Neural cell (in vitro differentiated cells): Measurements from ENCODE around the gene NHERF2. TPM values are rescaled to one million over a fixed set of nuclear protein-coding genes. Genes with fewer than 3 reads are reported as not detected.

Experiments used
- H2AFZ ChIP-seq: fragments of 200-600, 300-800 bp; sonication (generic), shearing (Covaris generic); 2 replicates; pipeline ENCODE4 v1.6.0; 2014; ENCODE audit warnings: low read depth, mild to moderate bottlenecking, antibody characterized with exemption, low read length, moderate library complexity
- H3F3A ChIP-seq: fragments of 200-600 bp; shearing (Covaris generic); 2 replicates; pipeline ENCODE4 v1.6.1; 2016; ENCODE audit warnings: mild to moderate bottlenecking, moderate library complexity, mixed read lengths, antibody characterized with exemption, low read length; ENCODE audit not compliant: insufficient read depth, poor library complexity, severe bottlenecking
- H3K27ac ChIP-seq: fragments of 200-600, 300-800 bp; sonication (generic), shearing (Covaris generic); 2 replicates; pipeline ENCODE4 v1.5.1; 2014; ENCODE audit warnings: mild to moderate bottlenecking, low read length, moderate library complexity
- H3K27me3 ChIP-seq: fragments of 300-800, 200-600 bp; sonication (generic), shearing (Covaris generic); 2 replicates; pipeline ENCODE4 v1.6.0; 2014; ENCODE audit warnings: mild to moderate bottlenecking, low read depth, low read length, moderate library complexity; ENCODE audit not compliant: insufficient read depth
- H3K36me3 ChIP-seq: fragments of 300-800, 200-600 bp; sonication (generic), shearing (Covaris generic); 2 replicates; pipeline ENCODE4 v1.5.1; 2014; ENCODE audit warnings: mild to moderate bottlenecking, antibody characterized with exemption, low read length, moderate library complexity; ENCODE audit not compliant: insufficient read depth
- H3K4me2 ChIP-seq: fragments of 300-800, 200-600 bp; sonication (generic), shearing (Covaris generic); 2 replicates; pipeline ENCODE4 v1.6.0; 2014; ENCODE audit warnings: mild to moderate bottlenecking, low read length
- H3K4me3 ChIP-seq: fragments of 300-800, 200-600 bp; sonication (generic), shearing (Covaris generic); 2 replicates; pipeline ENCODE4 v1.5.1; 2014; ENCODE audit warnings: mild to moderate bottlenecking, low read length, moderate library complexity
- H3K79me2 ChIP-seq: fragments of 200-600 bp; shearing (Covaris generic); replicated peaks from 2 replicates; pipeline ENCODE4 v1.6.0; 2014; ENCODE audit warnings: mild to moderate bottlenecking, low read length, moderate library complexity; ENCODE audit not compliant: insufficient read depth
- H3K9ac ChIP-seq: fragments of 300-800, 200-600 bp; sonication (generic), shearing (Covaris generic); 2 replicates; pipeline ENCODE4 v1.6.1; 2016; ENCODE audit warnings: mild to moderate bottlenecking, low read length, mixed read lengths
- H3K9me2 ChIP-seq: fragments of 200-600 bp; shearing (Covaris generic); 2 replicates; pipeline ENCODE4 v1.6.1; 2016; ENCODE audit warnings: mild to moderate bottlenecking, low read length, mixed read lengths; ENCODE audit not compliant: insufficient read depth
- H3K9me3 ChIP-seq: fragments of 200-600, 300-800 bp; sonication (generic), shearing (Covaris generic); 2 replicates; pipeline ENCODE4 v1.6.1; 2016; ENCODE audit warnings: mild to moderate bottlenecking, mixed run types, low read length, moderate library complexity, mixed read lengths
- H4K20me1 ChIP-seq: fragments of 200-600 bp; shearing (Covaris generic); 2 replicates; pipeline ENCODE4 v1.6.1; 2016; ENCODE audit warnings: mild to moderate bottlenecking, mixed run types; ENCODE audit not compliant: insufficient read depth
- CTCF ChIP-seq: fragments of 450-650 bp; IDR thresholded peaks from 2 replicates; pipeline ENCODE4 v1.5.1; 2014; ENCODE audit warnings: antibody characterized with exemption, mild to moderate bottlenecking, moderate library complexity; ENCODE audit not compliant: poor library complexity, severe bottlenecking
- EP300 ChIP-seq: fragments of 450-650 bp; conservative IDR thresholded peaks from 2 replicates; pipeline ENCODE4 v1.6.1; 2014; ENCODE audit warnings: antibody characterized with exemption, mild to moderate bottlenecking, moderate library complexity; ENCODE audit not compliant: poor library complexity, severe bottlenecking
- EZH2 ChIP-seq: fragments of 200-600, 300-800 bp; shearing (Covaris generic), sonication (generic); IDR thresholded peaks from 2 replicates; pipeline ENCODE4 v1.6.1; 2014; ENCODE audit warnings: antibody characterized with exemption, low read length, borderline replicate concordance, mild to moderate bottlenecking; ENCODE audit not compliant: insufficient read depth, poor library complexity, severe bottlenecking
- MXI1 ChIP-seq: fragments of 450-650 bp; conservative IDR thresholded peaks from 2 replicates; pipeline ENCODE4 v1.6.1; 2014; ENCODE audit warnings: antibody characterized with exemption, mild to moderate bottlenecking; ENCODE audit not compliant: poor library complexity, severe bottlenecking
- POLR2AphosphoS5 ChIP-seq: IDR thresholded peaks from 2 replicates; pipeline ENCODE4 v1.6.1; 2012
- RAD21 ChIP-seq: fragments of 450-650 bp; conservative IDR thresholded peaks from 2 replicates; pipeline ENCODE4 v1.6.1; 2014; ENCODE audit warnings: antibody characterized with exemption, mild to moderate bottlenecking, moderate library complexity
- REST ChIP-seq: IDR thresholded peaks from 2 replicates; pipeline ENCODE4 v1.6.1; 2012; ENCODE audit warnings: borderline replicate concordance
- SMC3 ChIP-seq: fragments of 450-650 bp; conservative IDR thresholded peaks from 2 replicates; pipeline ENCODE4 v1.6.1; 2014; ENCODE audit warnings: antibody characterized with exemption, mild to moderate bottlenecking, moderate library complexity; ENCODE audit not compliant: poor library complexity
- TAF1 ChIP-seq: IDR thresholded peaks from 2 replicates; pipeline ENCODE4 v1.6.1; 2012; ENCODE audit warnings: low read depth
- polyA plus RNA-seq: library from polyadenylated mRNA; depleted of rRNA; stranded (reverse); fragments of >200 nt; gene quantifications from 2 replicates; pipeline ENCODE4 v1.2.3, GENCODE V29; 2014

NHERF2 gene
- polyA plus RNA-seq, 1 donor from 2014 or later = 3.4 TPM

GRCh38 chr16:2064368-2064945 is 37.8 kb downstream of the NHERF2 start:
- no peaks in the 10 kb centered on the region for H4K20me1 ChIP-seq
- H3K36me3 ChIP-seq = no peaks in the 10 kb centered on the region
- no peak overlapping the region for H3K27ac ChIP-seq
- no peak overlapping the region for H3K4me2 ChIP-seq
- H3K27me3 ChIP-seq = no peaks in the 10 kb centered on the region
- no peaks in the 10 kb centered on the region for H3K79me2 ChIP-seq
- H3F3A ChIP-seq = no peaks in the 10 kb centered on the region
- no peak overlapping the region for H3K9ac ChIP-seq
- TF ChIP-seq RAD21 (no peak), POLR2AphosphoS5 (no peak), EZH2 (no peak), CTCF (no peak), EP300 (no peak), TAF1 (no peak), REST (no peak), MXI1 (no peak), SMC3 (no peak)
- no peak overlapping the region for H3K4me3 ChIP-seq
- H3K9me3 ChIP-seq = no peaks in the 10 kb centered on the region
- H2AFZ ChIP-seq = no peak overlapping the region
- H3K9me2 ChIP-seq = no peaks in the 10 kb centered on the region

- H3K36me3 ChIP-seq = no peaks in the 10 kb centered on the region
- no peak overlapping the region for H3K9ac ChIP-seq
- H3K79me2 ChIP-seq = no peaks in the 10 kb centered on the region
- no peaks in the 10 kb centered on the region for H3K9me3 ChIP-seq
- TF ChIP-seq SMC3 (no peak), REST (no peak), RAD21 (no peak), CTCF (no peak), TAF1 (no peak), EZH2 (no peak), MXI1 (no peak), EP300 (no peak), POLR2AphosphoS5 (no peak)
- H3K27me3 ChIP-seq = no peaks in the 10 kb centered on the region
- H4K20me1 ChIP-seq = no peaks in the 10 kb centered on the region
- H3F3A ChIP-seq = no peaks in the 10 kb centered on the region
- no peak overlapping the region for H3K27ac ChIP-seq
- no peaks in the 10 kb centered on the region for H3K9me2 ChIP-seq
- H2AFZ ChIP-seq = no peak overlapping the region
- H3K4me2 ChIP-seq = no peak overlapping the region
- no peak overlapping the region for H3K4me3 ChIP-seq
These were observed 39.4 kb downstream of the NHERF2 start for GRCh38 chr16:2066139-2066538.
